ENCODE measurements around the gene MAT2B. TPM values are rescaled to one million over a fixed set of nuclear protein-coding genes. Genes with fewer than 3 reads are reported as not detected.

MAT2B gene
- polyA plus RNA-seq, 3 donors: 34.8 to 165 (median 142) TPM

DNA sequence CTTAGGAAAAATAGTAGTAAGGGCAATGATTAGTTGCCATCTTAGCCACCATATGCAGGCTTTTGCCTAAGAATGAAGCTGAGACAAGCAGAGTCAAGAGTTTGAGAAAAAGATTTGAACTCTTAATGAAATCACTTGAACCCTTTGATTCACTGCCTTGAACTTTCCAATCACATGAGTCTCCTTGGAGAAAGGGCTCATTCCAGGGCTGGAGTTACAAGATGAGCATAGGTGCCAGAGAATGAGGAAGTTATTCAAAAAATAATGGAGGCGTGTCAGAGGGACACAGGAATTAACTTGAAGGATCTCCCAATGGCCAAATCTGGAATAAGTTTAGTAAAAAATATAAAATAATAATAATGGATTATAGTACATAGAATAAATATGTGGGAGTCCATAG, 35.3 kb downstream of the MAT2B start:
- no peak overlapping the region for H3K27ac ChIP-seq (ENCODE audit: low read depth in 1 of 2, low read length in 2 of 2)
- no CpG with 5 or more reads among the region's 1 CpG for WGBS (ENCODE audit: insufficient coverage)
- intact Hi-C loops (cut with micrococcal nuclease): no loop called here
- no peaks in the 10 kb centered on the region for H3K79me2 ChIP-seq (ENCODE audit: insufficient read depth, low read length)
- Mint-ChIP-seq H3K4me3 (no peak overlapping the region), H3K36me3 (no peaks in the 10 kb centered on the region), H3K27ac (no peak overlapping the region), H3K27me3 (ENCODE audit: low read depth in 3 of 3) (peaks cover 0 to 2% (median 2%) of the 10 kb centered on the region in 3 donors), H3K4me1 (no peaks in the 10 kb centered on the region), H3K9me3 (peaks cover 0 to 5% (median 2%) of the 10 kb centered on the region in 7 donors)
- no peak for DNase-seq
- no peaks in the 10 kb centered on the region for H3K4me1 ChIP-seq (ENCODE audit: control insufficient read depth in 1 of 2, insufficient read depth in 2 of 2, low read length in 2 of 2)
- H3K27me3 ChIP-seq (ENCODE audit: control insufficient read depth in 2 of 2, insufficient read depth in 2 of 2, low read length in 2 of 2): no peaks in the 10 kb centered on the region
- no peaks in the 10 kb centered on the region for H3K36me3 ChIP-seq (replicated peaks in 1 of 2; ENCODE audit: control insufficient read depth in 1 of 2, insufficient read depth in 2 of 2, low read length in 2 of 2)
- H3K4me2 ChIP-seq (replicated peaks; ENCODE audit: extremely low read depth, low read length, poor library complexity, severe bottlenecking): no peak overlapping the region
- H4K20me1 ChIP-seq (ENCODE audit: insufficient read depth, low read length): no peaks in the 10 kb centered on the region
- H3K9me3 ChIP-seq (replicated peaks in 1 of 2; ENCODE audit: control insufficient read depth in 1 of 2, insufficient read depth in 1 of 2, low read length in 2 of 2): no peaks in the 10 kb centered on the region
- no peak overlapping the region for H3K9ac ChIP-seq (ENCODE audit: insufficient read depth, low read length, poor library complexity, severe bottlenecking)
- no peak overlapping the region for H3K4me3 ChIP-seq (replicated peaks in 1 of 3; ENCODE audit: low read depth in 2 of 3, low read length in 3 of 3)
- TF ChIP-seq, protein P1, sequence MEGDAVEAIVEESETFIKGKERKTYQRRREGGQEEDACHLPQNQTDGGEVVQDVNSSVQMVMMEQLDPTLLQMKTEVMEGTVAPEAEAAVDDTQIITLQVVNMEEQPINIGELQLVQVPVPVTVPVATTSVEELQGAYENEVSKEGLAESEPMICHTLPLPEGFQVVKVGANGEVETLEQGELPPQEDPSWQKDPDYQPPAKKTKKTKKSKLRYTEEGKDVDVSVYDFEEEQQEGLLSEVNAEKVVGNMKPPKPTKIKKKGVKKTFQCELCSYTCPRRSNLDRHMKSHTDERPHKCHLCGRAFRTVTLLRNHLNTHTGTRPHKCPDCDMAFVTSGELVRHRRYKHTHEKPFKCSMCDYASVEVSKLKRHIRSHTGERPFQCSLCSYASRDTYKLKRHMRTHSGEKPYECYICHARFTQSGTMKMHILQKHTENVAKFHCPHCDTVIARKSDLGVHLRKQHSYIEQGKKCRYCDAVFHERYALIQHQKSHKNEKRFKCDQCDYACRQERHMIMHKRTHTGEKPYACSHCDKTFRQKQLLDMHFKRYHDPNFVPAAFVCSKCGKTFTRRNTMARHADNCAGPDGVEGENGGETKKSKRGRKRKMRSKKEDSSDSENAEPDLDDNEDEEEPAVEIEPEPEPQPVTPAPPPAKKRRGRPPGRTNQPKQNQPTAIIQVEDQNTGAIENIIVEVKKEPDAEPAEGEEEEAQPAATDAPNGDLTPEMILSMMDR (IDR thresholded peaks at IDR 0.05): no peak
- no peak overlapping the region for H2AFZ ChIP-seq (ENCODE audit: insufficient read depth, low read depth, low read length, poor library complexity, severe bottlenecking)

DNA sequence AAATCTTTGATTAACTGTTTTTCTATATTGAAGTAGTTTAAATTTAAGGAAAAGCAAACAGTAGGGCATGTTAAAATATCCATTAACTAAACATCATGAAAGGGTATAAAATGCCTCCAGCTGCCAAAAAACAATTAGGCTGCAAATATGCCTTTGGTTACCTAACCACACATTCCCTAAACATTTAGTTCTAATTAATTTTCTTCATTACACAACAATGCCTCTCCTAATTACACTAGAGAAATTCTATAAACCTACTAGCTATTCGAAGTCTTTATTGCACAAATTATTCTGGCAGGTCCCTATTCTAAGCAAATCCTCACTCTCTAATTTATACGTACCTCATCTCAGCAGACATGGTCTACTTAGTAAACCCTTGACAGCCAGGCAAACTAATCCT, 37.4 kb downstream of the MAT2B start:
- H3K27me3 ChIP-seq (ENCODE audit: control insufficient read depth in 2 of 2, insufficient read depth in 2 of 2, low read length in 2 of 2): no peaks in the 10 kb centered on the region
- H3K4me2 ChIP-seq (replicated peaks; ENCODE audit: extremely low read depth, low read length, poor library complexity, severe bottlenecking): no peak overlapping the region
- no peak overlapping the region for H3K4me3 Mint-ChIP-seq
- no peak overlapping the region for H3K9ac ChIP-seq (ENCODE audit: insufficient read depth, low read length, poor library complexity, severe bottlenecking)
- no peak for DNase-seq
- H3K27ac Mint-ChIP-seq: no peak overlapping the region
- H3K4me3 ChIP-seq (replicated peaks in 1 of 3; ENCODE audit: low read depth in 2 of 3, low read length in 3 of 3): no peak overlapping the region
- no peaks in the 10 kb centered on the region for H3K4me1 ChIP-seq (ENCODE audit: control insufficient read depth in 1 of 2, insufficient read depth in 2 of 2, low read length in 2 of 2)
- H3K9me3 ChIP-seq (replicated peaks in 1 of 2; ENCODE audit: control insufficient read depth in 1 of 2, insufficient read depth in 1 of 2, low read length in 2 of 2): no peaks in the 10 kb centered on the region
- TF ChIP-seq, protein P1 (IDR thresholded peaks at IDR 0.05): no peak
- no peak overlapping the region for H2AFZ ChIP-seq (ENCODE audit: insufficient read depth, low read depth, low read length, poor library complexity, severe bottlenecking)
- peaks cover 0 to 2% (median 0%) of the 10 kb centered on the region in 7 donors for H3K9me3 Mint-ChIP-seq
- intact Hi-C loops (cut with micrococcal nuclease): no loop called here
- H3K4me1 Mint-ChIP-seq: no peaks in the 10 kb centered on the region
- no peaks in the 10 kb centered on the region for H3K36me3 ChIP-seq (replicated peaks in 1 of 2; ENCODE audit: control insufficient read depth in 1 of 2, insufficient read depth in 2 of 2, low read length in 2 of 2)
- H3K27me3 Mint-ChIP-seq (ENCODE audit: low read depth in 3 of 3): peaks cover 0 to 3% (median 0%) of the 10 kb centered on the region in 3 donors
- H3K79me2 ChIP-seq (ENCODE audit: insufficient read depth, low read length): no peaks in the 10 kb centered on the region
- no peaks in the 10 kb centered on the region for H4K20me1 ChIP-seq (ENCODE audit: insufficient read depth, low read length)
- H3K27ac ChIP-seq (ENCODE audit: low read depth in 1 of 2, low read length in 2 of 2): no peak overlapping the region
- no peaks in the 10 kb centered on the region for H3K36me3 Mint-ChIP-seq
- WGBS (ENCODE audit: insufficient coverage): 100% methylated on average over 1 of the region's 2 CpGs
